GM18907 (cell line): ENCODE measurements around the gene MPPE1.

Source experiments
- ATAC-seq: cut with Tn5 transposase; IDR thresholded peaks from one replicate; pipeline ENCODE4 v1.9.1; 2021; ENCODE audit warnings: mild to moderate bottlenecking, moderate library complexity; ENCODE audit not compliant: unreplicated experiment

The MPPE1 gene

GRCh38 chr18:11885278-11885947 lies 22.7 kb downstream of the MPPE1 start:
- no peak for ATAC-seq

DNA sequence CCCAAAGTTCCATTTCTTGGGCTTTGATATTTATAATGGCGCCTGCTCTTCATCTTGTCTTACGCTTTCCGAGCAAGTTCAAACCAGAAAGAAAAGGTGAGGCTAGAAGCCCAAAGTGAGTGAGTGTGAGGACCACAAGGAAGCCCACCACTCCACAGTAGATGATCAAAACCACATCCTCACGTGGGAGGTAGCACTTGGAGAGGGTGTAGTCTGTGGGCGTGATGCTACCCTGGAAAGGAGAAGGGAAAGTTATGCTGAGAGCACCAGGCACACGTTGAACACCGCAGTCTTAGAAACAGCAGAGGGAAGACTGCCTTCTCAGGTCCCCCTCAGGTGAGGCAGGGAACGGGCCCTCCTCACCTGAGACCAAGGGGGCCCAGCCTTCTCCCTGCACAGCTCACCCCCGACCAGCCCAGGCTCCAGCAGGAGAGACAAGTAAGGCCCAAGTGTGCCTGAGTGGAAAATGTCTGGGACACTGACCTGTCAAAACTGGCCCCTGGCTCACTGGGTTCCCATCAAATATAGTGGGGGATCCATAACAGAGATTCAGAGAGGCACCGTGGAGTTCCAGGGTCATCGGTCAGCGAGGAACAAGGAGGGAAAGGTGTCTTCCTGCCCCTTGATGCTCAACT lies 23.6 kb downstream of the MPPE1 start:
- ATAC-seq: no peak

- ATAC-seq: peak; percentile 88
These were observed 25.0 kb downstream of the MPPE1 start for GRCh38 chr18:11883153-11883552.

DNA sequence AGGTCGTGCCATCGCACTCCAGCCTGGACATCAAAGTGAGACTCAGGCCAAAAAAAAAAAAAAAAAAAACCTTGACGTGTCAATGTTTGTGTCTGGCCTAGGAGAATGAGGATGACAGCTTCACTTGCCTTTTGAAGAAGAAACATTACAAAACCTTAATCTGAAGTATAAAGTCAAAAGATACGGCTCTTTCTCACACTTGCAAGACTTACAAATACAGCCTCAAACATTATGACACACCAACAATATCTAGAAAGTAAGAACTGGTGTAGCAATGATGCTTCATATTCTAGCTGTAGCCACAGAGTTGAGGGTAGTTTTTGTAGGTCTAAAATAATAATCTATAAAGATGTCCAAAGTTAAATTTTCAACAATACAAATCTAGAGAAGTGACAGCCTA lies 25.5 kb downstream of the MPPE1 start:
- ATAC-seq: no peak

DNA sequence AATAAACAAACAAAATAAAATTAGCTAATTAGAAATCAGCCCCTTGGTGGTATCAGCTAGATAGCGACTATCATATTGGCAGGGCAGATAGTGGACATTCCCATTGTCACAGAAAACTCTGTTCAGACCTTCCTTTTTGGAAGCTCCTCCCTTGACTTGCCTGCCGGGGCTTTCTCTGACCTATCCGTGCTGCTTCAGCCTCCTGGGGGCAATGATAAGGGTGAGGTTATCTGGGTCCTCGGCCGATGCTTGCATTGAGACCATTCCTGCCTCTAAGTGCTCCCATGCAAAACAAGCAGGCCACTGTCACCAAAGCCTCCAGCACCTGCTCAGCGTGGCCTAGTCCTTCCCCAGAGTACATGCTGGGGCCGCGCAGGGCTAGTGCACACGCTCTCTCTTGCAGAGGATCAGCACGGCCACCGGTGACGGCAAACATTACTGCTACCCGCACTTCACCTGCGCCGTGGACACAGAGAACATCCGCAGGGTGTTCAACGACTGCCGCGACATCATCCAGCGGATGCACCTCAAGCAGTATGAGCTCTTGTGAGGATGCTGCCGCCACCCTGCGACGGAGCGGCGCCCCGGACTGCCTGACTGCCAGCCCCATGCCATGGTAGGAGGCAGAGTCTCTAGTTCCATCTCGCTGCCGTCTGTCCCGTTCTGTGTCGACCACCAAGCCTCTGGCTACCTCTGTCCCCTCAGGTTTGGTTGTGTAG lies 27.4 kb downstream of the MPPE1 start:
- no peak for ATAC-seq

GRCh38 chr18:11877497-11878135 lies 30.5 kb downstream of the MPPE1 start:
- ATAC-seq: no peak

DNA sequence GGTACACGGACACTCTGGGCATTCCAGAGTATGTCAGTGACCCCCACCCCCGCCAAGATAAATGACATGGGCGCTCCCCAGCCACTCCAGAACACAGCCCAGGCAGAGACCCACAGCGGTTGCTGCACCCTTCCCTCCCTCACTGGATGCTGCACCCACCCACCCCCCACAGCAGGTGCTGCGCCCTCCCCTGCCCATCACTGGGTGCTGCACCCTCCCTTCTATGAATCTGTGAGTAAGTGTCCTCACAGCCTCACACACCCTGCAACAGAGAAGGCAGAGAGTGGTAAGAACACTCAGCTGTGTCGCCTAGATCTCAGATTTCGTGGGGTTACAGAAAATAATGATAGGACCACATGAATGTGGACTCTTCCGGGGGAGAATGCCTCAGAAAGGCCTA lies 33.4 kb downstream of the MPPE1 start:
- ATAC-seq: no peak

DNA sequence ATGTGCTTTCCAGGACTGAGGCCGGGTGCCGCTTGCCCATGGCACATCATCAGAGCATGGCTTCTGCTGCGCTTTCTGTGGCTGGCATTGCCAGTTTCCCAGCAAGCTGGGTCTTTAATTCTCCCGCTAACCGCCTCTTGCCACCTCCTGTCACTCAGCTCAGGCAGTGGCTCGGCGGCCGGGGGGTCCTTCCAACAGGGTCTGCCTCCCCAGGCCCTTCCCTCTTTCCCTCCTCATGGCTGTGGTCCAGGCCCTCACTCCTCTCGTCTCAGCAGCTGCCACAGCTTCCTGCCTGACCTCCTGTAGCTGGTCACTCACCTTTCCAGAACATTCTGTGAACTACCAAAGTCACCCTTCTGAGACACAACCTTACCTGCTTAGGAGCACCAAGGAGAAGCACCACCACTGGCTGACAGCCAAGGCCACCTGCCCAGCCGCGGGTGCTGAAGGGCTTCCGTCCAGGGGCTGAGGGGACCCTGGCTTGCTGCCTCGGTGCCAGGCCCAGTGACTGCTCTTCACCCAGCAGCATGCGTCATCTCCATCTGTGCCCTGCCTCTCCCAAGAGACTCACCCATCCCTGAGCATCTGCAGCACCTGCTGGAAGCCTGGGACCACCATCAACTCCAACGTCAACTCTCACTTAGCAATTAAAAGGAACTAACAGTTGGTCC lies 34.3 kb downstream of the MPPE1 start:
- ATAC-seq: no peak

GRCh38 chr18:11872479-11873136 lies 35.5 kb downstream of the MPPE1 start:
- no peak for ATAC-seq

DNA sequence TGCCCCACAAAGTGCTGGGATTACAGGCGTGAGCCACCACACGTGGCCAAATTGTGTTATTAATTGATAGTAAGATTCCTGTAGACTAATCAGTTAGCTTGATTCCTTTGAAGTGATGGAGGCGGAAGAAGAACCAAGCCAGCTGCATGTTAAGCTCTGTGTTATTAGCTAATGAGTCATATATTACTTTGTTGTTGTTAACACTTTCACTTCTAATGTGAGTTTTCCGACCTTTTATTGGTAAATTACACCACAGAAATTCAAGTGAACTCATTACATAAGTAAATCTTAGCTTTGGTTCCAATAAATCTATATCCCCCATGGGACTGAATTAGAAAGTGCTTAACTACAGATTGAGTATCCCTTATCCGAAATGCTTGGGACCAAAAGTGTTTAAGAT lies 36.6 kb downstream of the MPPE1 start:
- ATAC-seq: peak; percentile 56

DNA sequence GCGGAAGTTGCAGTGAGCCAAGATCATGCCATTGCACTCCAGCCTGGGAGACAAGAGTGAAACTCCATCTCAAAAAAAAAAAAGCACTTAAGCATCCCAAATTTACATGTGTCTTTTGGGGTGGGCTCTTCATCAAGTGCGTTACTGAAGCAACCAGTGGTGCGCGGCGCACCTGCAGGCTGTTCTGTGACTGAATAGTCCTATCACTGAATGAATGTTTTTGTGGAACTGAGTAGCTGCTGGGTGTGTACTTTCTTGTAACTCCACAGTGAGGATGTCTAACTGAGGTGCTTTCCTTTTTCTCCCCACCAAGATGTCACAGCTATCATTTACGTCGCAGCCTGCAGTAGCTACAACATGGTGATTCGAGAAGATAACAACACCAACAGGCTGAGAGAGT lies 39.9 kb downstream of the MPPE1 start:
- ATAC-seq: no peak

DNA sequence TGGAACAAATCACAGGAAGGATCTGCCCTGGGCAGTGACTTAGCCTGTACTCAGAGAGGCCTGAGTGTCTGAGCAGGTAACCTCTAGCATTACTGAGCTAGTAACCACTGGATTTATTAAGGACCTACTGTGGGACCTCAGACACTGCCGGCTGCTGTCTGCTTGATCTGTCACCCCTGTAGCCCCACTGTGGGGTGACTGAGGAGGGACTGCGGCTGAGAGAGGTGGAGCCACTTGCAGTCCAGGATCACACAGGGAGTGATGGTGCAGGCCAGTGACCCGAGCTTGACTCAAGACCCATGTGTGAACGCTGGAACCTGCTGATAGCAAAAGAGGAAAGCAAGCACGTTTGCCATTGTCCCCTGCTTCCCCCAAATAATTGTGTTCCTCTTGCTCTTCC lies 41.4 kb downstream of the MPPE1 start:
- no peak for ATAC-seq

DNA sequence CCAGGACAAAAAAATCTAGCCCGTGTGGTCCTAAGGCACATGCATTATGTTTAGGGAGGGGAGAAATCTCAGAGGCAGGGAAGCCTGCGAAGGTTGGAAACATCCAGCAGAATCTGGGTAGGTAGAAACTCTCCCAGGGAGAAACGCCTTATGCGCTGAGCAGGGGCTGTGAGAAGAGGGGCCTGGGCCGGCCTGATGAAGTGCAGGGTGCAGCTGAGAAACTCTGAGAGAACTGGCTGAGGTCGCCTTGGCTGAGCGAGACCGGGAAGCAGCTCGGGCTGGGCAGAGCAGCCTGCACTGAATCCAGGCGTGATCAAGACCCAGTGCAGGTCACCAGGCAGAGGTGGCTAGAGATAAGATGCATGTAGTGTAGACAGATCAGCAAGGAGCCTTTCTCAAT lies 41.8 kb downstream of the MPPE1 start:
- no peak for ATAC-seq

DNA sequence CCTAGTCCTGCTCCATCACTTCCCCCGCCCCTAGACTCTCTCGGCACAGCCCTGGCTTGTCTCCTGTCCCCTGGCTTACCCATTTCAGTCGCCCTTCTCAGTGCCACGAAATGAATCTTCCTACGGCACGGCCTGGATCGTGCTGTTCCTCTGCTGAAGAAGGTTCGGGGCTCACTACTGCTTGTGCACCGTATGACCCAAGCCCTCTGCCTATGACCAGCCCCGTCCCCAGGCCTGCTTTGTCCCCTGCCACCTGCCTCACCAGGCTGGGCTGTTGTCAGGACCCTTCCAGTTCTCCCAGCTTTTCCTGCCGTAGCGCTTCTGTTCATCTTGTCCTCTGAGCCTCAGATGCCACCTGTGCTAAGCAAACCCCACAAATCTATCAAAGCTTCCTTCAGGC lies 43.0 kb downstream of the MPPE1 start:
- ATAC-seq: no peak

- no peak for ATAC-seq
These were observed 43.6 kb downstream of the MPPE1 start for GRCh38 chr18:11864471-11864870.

DNA sequence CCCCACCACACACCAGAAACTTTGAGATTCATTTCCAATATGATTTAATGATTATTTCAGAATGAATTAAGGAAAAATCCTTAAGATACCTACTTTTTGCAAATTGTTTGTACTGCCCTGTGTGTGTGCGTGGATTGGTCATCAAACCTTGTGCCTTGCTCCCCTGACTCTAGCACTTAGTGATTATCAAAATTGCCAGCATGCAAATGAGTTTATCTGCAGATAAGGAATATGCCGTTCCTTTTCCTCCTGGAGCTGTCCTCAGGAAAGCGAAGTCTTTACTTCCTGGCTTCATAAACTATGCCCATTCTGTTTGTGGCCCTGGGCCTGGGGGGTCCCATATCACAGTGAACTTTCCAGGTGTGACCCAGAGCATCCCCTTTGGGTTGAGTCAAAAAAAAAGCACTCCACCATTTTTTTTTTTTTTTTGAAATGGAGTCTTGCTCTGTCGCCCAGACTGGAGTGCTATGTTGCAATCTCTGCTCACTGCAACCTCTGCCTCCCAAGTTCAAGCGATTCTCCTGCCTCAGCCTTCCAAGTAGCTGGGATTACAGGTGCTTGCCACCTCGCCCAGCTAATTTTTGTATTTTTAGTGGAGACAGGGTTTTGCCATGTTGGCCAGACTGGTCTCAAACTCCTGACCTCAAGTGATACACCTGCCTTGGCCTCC lies 45.5 kb downstream of the MPPE1 start:
- no peak for ATAC-seq

DNA sequence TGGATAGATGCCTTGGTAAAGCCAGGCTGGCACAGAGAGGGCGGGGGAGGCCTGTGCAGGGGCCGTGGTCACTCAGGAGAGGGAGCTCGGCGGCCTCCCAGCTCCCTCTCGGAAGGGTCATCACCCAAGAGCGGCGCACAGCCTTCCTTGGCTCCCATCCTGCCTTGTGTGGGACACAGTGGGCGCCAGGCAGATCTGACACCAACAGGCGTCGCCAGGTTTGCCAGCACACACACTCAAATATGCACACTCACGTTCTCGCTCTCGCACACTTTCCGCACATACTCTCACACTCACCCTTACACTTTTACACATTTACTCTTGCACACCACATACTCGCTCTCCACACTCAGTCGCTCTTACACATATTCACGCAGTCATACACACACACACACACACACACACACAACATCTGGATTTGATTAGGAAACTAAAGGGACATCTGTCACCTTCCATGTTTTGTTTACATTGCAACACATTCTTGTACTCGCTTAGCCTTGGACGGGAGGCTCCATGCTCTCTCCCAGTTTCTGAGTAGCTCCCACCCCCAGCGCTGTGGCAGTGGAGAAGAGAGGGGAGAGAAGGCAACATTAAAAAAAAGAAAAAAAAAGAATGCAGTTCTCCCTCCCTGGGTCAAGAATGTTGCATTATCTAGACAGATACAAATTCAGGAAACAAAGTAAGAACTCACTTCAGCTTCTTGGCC lies 46.4 kb downstream of the MPPE1 start:
- ATAC-seq: no peak

DNA sequence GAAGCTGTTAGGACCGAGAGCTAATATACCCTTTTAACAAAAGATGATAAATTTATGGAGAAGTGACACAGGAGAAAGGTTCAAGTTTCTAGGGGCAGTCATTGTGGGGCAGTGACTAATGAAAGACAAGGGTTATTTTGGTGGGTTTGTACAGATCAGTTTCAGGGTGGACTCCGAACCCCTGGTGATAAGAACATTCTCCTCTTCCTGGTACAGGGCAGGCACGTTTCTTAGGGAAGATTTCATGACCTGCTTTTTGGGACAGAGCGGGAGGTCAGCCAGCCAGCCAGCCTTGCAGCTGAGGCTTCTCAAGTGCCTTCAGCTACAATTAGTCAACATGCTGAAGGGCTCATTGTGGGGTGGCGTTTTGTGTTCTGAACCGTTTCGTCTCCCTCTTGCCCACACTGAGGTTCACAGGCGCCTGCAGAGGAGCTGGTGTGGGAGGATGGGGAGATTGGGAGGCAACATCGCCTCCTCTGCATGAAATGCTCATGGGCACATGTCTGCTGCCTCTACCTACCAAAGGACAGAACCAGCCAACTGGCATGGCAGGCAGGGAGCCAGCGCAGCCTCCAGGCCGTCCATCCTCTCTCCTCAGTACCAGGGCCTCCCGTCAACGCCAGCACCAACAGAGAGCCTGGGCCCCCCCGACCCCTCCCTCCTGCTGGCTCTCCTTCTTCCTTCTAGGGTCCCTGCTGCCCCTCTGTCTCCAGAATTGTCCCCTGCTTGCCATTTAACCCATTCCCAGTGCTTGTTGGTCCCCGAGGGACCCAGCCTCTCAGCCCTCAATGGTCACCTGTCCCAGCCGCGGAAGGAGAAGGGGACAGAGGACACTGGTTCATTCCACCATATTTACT lies 47.3 kb downstream of the MPPE1 start:
- no peak for ATAC-seq
